Measurements from ENCODE around the gene WNK2.

Gene WNK2

DNA sequence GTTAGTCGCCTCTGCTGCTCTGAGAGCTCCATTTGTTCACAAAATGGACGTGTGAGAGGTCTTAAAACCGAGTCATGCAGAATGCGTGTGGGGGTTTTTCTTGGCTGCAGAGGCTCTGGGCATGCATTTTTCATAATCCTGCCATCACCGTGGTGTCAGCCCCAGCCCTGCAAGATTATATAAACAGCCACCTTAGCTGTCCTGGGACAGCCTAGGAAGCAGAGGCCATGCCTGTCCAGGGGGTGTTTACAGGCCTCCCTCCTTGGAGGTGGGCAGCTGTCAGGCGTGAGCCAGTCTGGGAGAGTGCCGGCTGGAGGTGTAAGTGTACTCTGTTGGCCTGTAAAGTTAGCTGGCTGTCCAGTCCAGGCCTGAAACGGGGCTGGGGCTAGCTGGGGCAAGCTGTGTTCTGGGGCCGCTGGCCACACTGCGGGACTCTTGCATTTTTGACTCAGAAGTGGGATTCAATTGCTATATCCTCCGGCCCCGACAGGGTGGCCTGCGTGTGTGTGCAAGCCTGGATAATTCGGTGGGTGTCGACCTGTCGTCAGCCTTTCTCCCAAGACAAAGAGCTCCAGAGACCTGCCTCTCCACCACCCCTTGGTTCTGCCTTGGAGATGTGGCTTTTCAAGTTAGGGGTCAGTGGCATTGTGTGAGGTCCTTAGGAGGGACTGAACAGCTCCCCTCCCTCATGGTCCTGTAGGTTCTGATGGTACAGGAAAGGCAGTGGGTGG is 2.4 kb downstream of the WNK2 start:
- no peak for DNase-seq

DNA sequence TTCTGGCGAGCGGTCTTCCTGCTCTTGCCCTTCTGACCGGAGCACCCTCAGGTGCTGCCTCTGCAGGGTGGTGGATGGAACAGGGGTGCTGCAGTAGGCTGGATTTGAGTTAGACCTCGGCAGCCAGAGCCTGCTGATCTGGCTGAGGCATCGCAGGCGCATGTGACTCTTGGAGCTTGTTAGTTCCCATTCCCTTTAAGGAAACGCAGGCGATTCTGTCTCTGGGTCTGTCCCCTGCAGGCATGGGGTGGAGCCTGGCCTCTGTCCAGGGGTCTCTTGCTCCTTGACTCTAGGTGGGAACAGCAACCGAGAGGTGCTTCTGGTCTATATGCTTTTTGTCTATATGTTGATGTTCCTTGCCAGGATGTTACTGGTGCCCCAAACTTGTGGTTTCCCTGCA is 3.1 kb downstream of the WNK2 start:
- no peak for DNase-seq

DNA sequence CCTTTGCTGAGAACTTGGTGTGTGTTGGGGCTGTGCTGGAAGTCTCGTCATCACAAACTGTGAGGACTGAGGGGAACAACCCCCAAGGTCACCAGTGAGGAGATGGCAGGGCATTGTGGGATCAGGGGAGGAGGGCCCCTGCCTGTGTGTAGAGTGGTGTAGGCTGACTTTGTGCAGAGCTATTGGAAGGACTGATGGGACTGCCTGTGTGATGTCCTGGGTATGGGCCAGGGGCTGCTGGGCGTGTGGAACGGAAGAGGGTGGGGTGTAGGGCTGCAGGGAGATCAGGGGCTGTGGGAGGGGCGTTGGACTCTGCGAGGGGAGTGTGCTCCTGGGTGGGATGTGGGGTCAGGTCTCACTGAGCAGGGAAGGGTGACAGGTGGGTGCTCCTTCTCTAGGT is 3.6 kb downstream of the WNK2 start:
- no peak for DNase-seq

DNA sequence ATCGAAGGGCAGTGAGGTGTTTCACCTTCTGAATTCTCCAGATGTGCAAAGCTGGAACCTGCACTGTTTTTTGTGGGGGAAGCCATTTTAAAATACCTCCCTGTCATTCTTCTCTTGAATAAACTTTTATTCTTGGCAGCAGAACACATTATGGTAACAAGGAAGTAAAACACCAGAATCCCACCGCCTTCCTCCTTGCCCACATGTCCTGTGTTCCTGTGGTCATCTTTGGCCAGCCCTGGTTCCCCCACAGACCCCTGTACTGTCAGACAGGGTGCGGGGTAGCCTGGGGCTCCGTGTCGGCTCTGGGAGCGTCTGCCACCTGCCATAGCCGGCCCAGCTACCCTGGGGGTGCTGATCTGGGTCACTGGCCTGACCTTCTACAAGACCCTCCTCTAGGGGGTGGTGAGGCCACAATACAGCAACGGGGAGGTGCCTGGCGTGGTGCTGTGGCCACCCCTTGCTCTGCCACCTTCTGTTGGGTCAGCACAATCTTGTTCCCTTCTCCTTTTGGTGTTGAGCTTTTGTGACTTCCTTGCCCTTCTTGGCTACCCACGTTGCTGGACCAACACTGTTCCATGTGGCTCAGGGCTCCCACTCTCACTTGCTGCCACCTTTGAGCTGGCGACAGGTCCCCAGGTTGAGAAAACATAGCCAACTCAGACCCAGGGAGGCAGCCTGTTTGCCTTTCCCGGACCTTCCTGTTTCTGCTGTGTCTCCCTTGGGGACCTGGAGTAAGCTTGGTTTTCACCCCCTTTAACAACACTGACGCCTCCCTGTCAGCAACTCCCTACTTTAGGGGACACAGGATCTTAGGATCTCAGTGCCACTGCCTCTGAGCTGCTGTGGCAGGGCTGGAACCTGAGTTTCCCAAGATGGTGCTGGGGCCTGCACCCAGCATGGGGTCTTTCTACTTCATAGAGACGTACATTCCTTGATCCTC is 4.8 kb downstream of the WNK2 start:
- no peak for DNase-seq

DNA sequence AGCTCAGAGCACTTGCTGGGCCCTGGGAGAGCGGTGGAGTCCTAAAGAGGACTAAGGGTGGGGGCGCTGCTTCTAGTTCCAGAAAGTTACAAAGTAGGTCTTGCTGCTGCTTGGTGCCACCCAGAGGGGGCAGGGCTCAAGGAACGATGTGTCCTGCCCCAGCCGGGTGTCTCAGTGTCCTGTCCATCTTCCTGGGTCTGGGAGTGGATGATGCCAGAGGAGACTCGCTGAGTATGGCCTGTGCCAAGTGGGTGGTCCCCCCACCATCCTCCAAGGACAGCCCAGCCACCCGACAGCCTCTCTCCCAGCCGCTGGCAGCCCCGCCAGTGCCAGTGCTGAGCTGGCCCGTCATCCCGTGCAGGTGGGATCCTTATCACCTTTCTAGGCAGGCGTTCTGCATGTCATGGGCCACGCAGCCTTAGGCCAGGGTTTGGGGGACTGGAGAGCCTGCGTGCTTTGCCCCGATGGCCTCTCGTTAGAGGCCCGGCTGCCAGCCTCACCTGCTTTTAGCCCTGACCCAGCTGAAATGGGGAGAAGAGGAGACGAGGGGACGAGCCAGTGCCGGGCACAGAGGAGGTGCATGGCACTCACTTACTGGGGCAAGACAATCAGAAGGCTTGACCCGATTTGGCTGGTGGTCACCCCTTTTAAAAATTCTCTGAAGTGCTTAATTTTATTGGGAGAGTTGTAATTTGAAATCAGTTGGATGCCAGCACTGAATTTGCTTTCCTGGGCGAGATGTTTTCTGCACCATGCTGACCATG is 5.6 kb downstream of the WNK2 start:
- DNase-seq = no peak

DNA sequence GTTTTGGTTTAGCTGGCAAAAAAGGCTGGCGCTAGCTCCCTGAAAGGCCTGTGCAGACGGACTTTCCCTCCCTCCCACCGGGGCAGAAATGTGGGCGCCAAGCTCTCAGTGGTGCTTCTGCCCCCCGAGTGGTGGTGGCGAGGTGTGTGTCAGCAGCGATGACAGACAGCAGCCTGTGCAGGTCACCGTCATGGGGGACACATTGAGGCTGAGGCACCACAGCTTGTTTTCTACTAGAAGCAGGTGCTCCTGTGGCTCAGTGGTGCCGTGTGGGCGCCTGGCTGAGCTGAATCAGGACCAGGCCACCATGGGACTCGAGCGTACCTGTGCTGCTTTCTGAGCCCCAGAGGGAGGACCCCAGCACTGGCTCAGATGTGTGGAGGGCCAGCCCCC is 6.2 kb downstream of the WNK2 start:
- no peak for DNase-seq

DNA sequence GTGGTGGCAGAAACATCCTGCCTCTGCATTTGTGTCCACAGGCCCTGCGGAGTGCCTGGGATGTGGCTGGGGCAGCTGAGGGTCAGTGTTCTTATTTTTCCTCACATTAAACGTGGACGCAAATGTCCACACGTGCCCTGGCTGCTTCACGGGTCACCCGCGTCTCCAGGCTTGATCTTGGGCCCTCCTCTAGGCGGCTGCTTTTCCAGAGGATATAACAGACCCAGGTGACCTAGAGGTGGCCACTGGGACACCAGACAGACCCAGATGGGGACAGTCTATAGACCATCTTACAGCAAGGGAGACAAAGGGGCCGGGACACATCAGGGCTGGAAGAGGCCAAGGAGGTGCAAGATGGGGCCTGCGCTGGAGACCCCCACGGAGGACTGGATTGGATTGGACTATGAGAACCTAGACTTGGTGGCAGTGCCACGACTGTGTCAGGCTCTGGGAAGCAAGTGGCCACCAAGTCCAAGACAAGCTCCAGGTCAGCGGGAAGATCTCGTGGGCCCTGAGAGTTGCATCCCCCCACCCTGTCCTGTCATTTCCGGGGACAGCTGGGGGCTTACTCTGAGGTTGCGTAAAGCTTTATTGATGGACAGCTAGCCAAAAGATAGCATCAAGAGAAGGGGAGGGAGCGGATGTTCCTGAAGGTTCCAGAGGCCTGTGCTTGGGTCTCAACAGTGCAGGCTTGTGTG is 6.9 kb downstream of the WNK2 start:
- DNase-seq = no peak

DNA sequence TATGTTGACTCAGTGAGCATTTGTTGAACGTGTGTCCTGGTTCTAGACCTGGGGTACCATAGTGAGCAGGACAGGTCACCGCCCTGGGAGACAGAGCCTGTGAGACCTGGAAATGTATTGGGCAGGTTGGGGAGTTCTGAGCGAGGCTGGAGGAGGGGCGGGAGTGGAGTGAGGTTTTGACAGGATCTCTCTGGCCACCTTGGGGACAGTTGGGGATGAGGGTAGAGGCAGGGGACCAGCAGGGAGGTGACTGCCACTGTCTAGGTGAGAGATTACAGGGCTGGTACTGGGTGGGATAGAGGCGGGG is 7.4 kb downstream of the WNK2 start:
- no peak for DNase-seq

DNA sequence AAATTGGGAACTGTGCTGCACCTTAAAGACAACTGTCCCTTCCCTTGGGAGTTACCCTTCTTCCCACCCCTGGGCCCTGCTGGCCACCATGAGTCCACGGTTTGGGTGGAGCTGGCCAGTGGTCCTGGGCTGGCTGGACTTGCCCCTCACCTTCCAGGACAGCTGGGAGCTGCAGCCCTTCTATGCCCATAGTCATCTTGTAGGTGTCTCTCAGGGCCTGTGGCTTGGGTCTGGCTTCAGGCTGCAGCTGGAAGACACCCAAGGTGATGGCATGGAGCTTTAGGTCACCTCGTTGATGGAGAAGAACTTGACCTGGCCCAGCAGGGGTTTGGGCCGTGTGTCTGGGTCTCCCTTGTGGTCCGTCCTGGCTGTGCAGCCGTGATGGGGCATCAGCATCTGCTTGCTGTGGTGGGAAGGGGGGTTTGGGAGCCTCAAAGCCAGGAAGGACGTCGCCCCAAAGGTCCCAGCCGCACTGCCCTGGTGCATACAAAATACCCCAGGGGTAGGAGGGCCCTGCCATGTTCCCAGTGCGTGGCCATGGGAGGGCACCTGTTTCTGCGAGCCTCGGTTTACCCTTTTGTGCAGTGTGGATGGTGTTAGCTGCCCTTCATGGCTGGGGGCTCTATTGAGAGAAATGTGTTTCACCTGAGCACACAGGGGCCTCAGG is 8.9 kb downstream of the WNK2 start:
- no peak for DNase-seq

DNA sequence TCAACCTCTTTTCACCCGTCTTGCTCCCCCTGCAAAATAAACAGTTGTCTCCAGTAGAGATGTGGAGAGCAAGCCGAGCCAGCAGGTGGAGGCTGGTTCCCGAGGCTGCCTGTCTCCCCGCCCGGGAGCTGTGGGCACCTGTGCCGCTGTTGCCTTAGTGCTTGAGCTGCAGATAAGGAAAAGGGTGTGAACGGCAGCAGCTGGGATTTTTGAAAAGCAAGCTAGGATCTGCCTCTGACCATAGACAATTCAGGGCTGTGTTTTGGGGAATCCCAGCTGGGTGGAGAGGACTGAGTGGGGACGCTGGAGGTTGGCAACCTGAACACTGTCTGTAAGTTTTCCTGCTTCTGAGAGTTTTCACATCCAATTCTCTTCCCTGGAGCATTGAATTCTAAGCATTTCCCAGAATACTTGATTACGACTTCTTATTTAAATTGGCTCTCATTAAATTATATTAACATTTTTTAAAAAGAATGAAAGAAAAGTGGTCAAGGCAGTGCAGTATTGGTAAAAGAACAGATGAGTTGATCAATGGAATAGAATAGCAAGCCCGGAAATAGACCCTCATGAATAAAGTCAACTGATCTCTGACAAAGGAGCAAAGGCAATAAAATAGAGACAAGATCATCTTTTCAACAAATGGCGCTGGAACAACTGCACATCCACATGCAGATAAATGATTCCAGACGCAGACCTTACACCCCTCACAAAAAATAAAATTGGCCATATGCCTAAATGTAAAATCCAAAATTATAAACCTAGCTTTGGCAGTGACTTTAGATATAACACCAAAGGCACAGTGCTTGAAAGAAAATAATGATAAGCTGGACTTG is 9.7 kb downstream of the WNK2 start:
- no peak for DNase-seq

DNA sequence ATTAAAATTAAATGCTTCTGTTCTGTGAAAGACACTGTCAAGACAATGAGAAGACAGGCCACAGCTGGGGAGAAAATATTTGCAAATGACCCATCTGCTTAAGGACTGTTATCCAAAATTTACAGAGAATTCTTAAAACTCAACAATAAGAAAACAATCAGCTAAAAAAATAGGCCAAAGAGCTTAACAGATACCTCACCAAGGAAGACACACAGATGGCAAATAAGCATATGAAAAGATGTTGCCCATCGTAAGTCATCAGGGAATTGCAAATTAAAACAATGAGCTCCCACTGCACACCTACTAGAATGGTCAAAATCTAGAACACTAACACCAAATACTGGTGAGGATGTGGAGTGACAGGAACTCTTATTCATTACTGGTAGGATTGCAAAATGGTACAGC is 10.3 kb downstream of the WNK2 start:
- DNase-seq = no peak

DNA sequence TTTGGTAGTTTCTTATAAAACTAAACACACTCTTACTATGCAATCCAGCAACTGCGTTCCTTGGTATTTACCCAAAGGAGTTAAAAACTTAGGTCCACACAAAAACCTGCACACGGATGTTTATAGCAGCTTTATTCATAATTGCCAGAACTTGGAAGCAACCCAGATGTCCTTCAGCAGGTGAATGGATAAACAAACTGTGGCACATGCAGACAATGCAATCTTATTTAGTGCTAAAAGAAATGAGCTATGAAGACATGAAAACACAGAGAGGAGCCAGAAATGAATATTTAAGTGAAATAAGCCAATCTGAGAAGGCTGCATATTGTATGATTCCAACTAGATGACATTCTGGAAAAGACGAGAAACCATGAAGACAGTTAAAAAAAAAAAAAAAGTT is 10.7 kb downstream of the WNK2 start:
- no peak for DNase-seq

DNA sequence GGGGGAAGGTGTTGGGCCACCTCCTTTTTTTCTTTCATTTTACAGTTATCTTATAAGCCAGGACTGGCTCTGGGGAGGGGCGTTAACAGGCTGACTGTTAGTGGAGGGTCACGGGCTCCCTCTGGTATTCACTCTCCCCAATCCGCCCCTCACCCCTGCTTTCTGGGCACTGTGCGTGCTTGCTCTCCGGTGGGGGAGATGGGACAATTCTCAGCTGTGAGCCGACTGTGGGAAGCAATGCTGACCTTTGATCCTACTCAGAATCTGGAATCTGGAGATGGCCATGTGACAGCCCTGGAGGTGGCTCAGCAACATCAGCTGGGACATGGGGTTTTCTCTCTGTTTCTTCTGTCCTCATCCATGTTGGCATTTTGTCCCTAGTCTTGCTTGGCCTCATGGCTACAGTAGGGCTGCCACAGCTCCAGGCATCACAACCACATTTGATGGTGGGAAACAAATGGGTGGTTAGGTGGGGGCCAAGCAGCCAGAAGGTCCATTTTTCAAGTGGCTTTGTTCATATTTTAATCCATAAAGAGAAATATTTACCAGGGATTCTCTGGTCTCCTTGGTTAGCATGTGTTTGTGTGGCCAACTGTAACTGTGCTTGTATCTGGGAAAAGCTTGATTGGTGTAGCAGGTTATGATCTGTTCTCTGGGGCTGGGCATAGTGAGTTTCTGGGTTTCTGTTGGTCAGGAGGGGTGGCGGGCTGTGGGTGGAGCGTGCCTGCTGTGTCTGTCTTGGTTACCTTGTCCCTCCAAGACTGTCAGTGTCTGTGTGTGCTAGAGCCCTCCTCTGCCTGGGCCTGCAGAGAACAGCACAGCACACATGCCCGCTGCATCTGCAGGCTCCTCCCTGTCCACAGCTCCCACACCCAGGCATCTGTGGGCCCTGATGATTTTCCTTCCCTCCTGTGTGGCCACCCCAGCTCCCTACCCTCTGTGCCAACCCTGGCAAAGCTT is 12.4 kb downstream of the WNK2 start:
- DNase-seq = no peak

DNA sequence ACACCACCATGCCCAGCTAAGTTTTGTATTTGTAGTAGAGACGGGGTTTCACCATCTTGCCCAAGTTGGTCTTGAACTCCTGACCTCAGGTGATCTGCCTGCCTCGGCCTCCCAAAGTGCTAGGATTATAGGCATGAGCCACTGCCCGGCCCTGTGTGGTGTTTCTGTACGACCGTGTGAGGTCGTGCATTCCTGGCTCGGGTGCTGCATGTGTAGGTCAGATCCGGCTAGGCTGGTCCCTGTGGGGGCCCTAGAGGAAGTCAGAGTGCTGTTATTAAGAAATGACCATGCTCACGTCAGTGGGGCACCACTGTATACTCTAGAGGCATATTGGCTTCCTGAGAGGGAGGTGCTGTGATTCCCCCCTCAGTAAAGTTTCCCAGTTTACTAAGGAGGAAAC is 13.7 kb downstream of the WNK2 start:
- no peak for DNase-seq

DNA sequence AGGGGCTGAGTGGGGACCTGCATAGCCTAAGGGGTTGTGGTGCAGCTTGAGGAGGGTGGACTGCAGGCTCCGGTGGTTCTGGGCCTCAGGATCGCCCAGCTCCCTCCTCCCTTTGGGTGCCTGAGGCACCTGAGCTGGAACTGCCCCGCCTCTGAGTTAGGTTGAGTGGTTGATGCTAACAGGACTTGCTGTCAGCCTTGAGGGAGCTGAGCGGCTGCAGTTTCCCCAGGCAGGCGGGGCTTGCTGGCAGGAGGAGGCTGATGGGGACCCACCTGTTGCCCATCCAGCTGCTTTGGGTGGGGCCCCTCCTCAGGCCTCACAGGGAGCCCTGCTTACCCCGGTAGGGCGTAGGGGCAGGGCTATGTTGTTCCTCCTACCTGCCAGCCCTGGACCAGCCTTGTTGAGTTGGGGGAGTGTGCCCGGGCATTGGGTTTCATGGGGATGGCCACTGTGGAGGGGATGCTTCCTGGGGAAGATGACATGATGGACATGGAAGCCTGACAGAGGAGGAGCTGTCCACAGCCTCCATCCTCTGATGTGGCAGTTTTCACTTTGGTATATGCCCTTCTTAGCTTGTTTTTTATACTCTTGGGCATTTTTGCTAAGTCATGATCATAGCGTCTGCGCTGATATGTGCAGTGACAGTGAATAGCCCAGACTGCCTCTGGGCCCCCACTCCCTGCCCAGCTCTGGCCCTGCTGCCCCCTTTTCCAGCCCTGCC is 14.3 kb downstream of the WNK2 start:
- DNase-seq = no peak

DNA sequence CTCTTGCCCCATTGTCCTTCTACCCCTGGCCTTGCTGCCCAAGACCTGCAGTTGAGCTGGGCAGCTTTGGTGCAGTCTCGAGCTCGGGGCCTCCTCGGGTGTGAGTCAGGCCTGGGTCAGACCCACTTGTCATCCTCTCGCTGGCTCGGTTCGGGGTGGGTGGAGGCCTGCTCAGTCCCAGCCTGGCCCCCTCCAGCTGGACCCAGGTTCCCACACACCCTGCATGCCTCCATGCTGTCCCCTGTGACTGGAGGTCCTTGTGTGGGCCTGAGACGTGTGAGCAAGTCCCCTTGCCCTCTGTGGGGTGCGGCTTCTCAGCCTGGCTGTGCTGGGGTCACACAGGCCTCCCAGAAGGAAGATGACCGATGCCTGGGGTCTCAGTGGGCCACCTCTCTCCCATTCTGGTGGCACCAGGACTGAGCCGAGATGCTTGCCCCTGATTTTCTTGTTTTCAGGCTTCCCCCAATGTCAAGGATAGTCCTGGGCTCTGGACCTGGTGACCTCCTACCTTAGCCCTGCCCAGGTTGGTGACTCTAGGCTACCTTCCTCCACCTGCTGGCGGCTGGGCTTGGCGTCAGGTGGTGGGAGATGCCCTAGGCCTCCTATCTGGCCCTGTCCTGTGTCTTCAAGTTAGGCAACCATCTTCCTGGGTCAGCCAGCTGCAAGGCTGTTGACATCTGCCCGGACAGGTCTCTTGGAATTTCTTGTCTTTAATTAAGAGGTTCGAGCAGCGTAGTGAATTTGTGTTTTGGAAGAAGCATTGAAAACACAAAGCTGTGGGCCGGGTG is 15.1 kb downstream of the WNK2 start:
- DNase-seq = no peak

DNA sequence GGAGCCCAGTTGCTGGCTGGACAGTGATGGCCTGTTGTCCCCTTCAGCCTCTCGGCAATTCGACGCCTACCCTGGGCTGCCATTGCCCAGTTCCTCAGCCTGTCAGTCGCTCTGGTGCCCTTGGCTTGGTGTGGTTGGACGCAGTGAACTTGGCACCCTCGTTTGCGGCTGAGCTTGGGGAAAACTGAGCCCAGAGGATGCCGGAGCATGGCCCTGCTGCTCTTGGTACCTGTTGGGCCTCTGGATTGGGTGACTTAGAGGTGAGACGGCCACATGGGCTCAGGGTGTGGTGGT is 16.5 kb downstream of the WNK2 start:
- DNase-seq = no peak

DNA sequence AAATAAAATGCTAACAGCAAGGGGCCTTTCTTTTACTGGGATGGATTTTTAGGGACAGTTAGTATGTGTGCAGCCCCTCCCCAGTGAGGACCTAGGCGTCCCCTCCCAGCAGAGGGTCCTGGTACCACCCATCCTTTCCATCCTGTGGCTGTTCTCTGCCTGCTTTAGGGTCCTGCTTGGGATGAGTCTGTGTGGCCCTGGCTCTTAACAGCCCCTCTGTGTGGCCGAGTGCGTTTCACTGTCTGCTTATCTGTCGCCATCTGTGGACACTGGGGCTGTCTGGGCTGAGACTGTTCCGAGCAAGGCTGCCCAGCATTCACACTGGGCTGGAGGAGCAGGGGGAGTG is 17.0 kb downstream of the WNK2 start:
- no peak for DNase-seq

DNA sequence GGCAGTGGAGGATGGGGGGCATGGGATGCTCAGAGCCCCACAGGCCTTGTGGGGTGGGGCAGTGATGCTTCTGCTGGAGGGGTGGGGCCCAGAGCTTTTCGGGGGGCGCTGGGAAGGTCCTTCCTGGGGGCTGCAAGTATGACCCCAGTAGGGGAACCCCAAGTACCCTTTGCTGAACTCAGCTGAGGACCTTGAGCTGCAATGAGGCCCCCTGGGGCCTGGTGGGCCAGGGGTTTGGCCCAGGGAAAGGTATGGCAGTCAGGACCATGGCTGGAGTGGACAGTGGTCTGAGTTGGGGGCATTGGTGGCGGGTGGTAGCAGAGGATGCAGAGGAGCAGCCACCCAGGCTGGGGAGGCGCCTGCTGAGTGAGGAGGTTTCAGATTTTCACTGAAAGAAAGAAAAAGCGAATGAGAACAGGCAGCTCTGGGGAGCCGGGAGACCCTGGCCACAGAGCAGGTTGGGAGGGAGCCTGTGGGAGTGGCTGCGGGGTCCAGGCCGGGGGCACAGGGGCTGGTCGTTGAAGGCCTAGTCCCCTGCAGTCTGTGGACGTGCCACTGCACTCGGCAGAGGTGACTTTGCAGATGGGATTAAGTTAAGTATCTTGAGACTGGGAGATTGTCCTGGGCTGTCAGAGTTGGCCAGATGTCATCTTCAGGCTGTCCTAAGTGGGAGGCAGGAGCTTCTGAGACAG is 19.2 kb downstream of the WNK2 start:
- DNase-seq = no peak
